Hepatocyte (in vitro differentiated cells): Measurements from ENCODE around the gene GRSF1. TPM values are rescaled to one million over a fixed set of nuclear protein-coding genes. Genes with fewer than 3 reads are reported as not detected.
"Not testable (repeated sequence)": the region's sequence is repeated elsewhere in the genome, so short reads cannot be mapped to it uniquely, and the experiment has no call there.

Experiments
- DNase-seq: peaks from one replicate; pipeline ENCODE4 v3.0.0-alpha.2; 2016; ENCODE audit warnings: low spot score
- H2AFZ ChIP-seq: fragments of 200-600 bp; sonication (generic); 2 replicates; pipeline ENCODE4 v1.6.0; 2016; ENCODE audit warnings: antibody characterized with exemption, mild to moderate bottlenecking
- H3K27ac ChIP-seq: fragments of 200-600 bp; sonication (generic); 2 replicates; pipeline ENCODE4 v1.5.1; 2016; ENCODE audit warnings: mild to moderate bottlenecking
- H3K27me3 ChIP-seq: fragments of 200-600 bp; sonication (generic); 2 replicates; pipeline ENCODE4 v1.6.1; 2016
- H3K36me3 ChIP-seq: fragments of 200-600 bp; sonication (generic); replicated peaks from 2 replicates; pipeline ENCODE4 v1.5.1; 2016; ENCODE audit warnings: low read depth; ENCODE audit not compliant: insufficient read depth
- H3K4me1 ChIP-seq: fragments of 200-600 bp; sonication (generic); 2 replicates; pipeline ENCODE4 v1.5.1; 2016; ENCODE audit warnings: mild to moderate bottlenecking, moderate library complexity; ENCODE audit not compliant: insufficient read depth
- H3K4me2 ChIP-seq: fragments of 200-600 bp; sonication (generic); 2 replicates; pipeline ENCODE4 v1.6.0; 2016
- H3K4me3 ChIP-seq: fragments of 200-600 bp; sonication (generic); 2 replicates; pipeline ENCODE4 v1.5.1; 2016; ENCODE audit warnings: mild to moderate bottlenecking
- H3K79me2 ChIP-seq: fragments of 200-600 bp; sonication (generic); 2 replicates; pipeline ENCODE4 v1.6.0; 2017; ENCODE audit warnings: mild to moderate bottlenecking
- H3K9me2 ChIP-seq: fragments of 200-600 bp; sonication (generic); replicated peaks from 2 replicates; pipeline ENCODE4 v1.6.0; 2017; ENCODE audit warnings: mild to moderate bottlenecking; ENCODE audit not compliant: insufficient read depth
- H3K9me3 ChIP-seq: fragments of 200-600 bp; sonication (generic); 2 replicates; pipeline ENCODE4 v1.5.1; 2016; ENCODE audit warnings: low read depth, mild to moderate bottlenecking
- H4K20me1 ChIP-seq: fragments of 200-600 bp; sonication (generic); 2 replicates; pipeline ENCODE4 v1.6.0; 2016; ENCODE audit warnings: mild to moderate bottlenecking; ENCODE audit not compliant: insufficient read depth, poor library complexity, severe bottlenecking
- CTCF ChIP-seq: fragments of 200-600 bp; sonication (generic); IDR thresholded peaks from 2 replicates; pipeline ENCODE4 v1.5.1; 2016; ENCODE audit warnings: antibody characterized with exemption, mild to moderate bottlenecking; ENCODE audit not compliant: poor library complexity
- EZH2 ChIP-seq: fragments of 200-600 bp; sonication (generic); IDR thresholded peaks from 2 replicates; pipeline ENCODE4 v1.6.1; 2016; ENCODE audit warnings: antibody characterized with exemption, mild to moderate bottlenecking, borderline replicate concordance
- EZH2phosphoT487 ChIP-seq: fragments of 200-600 bp; sonication (generic); IDR thresholded peaks from one replicate; pipeline ENCODE4 v1.6.1; 2018; ENCODE audit warnings: antibody characterized with exemption, mild to moderate bottlenecking, low read depth, moderate library complexity; ENCODE audit not compliant: unreplicated experiment, severe bottlenecking
- WGBS: methylation state at CpG from one replicate; pipeline ENCODE4 v1.1.6; 2016; ENCODE audit warnings: low lambda C conversion rate; ENCODE audit errors: missing lambda C conversion rate; 5-methylcytosine and 5-hydroxymethylcytosine counted together
- polyA plus RNA-seq: library from polyadenylated mRNA; unstranded; fragments of >200 nt; fragmentation: Nextera tagmentation; extraction: Ambion mirVana; gene quantifications from 2 replicates; pipeline ENCODE4 v1.2.1, GENCODE V29; 2016
- total RNA-seq: library from RNA; depleted of rRNA; stranded (reverse); fragments of >200 nt; gene quantifications from 2 replicates; pipeline ENCODE4 v1.2.3, GENCODE V29; 2014

Gene GRSF1
- total and polyA plus RNA-seq, 2 experiments from 2014 or later, result 80.0 to 85.1 TPM

DNA sequence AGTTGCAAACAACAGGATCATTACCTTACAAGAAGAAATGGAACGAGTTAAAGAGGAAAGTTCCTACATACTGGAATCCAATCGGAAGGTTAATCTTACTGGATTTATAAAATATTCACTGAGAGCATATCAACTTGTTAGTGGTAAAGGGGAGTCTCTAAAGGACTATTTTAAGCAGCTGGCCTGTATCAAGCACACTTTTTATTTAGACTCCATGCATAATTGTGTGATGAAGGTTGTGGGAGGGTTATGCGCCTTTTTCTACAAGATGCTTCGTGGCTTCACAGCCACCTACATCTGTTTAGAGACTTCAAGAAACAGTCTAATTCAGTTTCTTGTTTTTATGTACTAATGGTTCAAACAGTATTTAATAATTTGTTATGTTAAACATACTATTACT lies 56.6 kb downstream of the GRSF1 start:
- Histone ChIP-seq H3K27ac (no peak overlapping the region), H2AFZ (no peak overlapping the region), H3K4me1 (no peaks in the 10 kb centered on the region), H3K4me2 (no peak overlapping the region), H3K9me2 (no peaks in the 10 kb centered on the region), H4K20me1 (no peaks in the 10 kb centered on the region), H3K79me2 (no peaks in the 10 kb centered on the region), H3K9me3 (no peaks in the 10 kb centered on the region), H3K36me3 (no peaks in the 10 kb centered on the region), H3K4me3 (no peak overlapping the region), H3K27me3 (no peaks in the 10 kb centered on the region)
- DNase-seq, result no peak
- TF ChIP-seq CTCF (no peak), EZH2phosphoT487 (no peak), EZH2 (no peak)
- 77% methylated on average over 4 of the region's 4 CpGs for WGBS

DNA sequence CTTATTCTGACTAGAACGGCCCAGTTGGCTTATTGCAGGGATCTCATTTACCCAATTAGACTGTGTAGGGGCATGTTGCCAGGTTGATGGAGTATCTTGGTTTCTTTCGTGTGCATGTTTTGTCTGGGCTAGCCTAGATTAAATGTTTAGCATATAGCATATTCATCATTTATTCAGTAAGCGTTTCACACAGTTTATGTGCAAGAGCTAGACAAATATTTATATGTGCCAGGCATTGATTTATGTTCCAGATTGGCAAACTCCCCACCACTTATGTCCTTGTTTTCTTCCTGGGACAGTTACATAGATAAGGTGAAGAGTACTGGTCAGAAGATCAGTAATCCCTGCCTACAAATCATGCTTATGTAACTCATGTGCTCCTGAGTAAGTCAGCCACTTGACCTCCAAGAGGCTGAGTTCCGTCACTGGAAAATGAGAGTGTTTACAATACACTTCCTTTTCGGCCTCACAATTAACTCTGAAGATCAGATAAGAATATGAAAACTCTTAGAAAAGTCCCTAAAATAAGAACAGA lies 60.7 kb downstream of the GRSF1 start:
- Histone ChIP-seq H3K4me2 (no peak overlapping the region), H3K9me2 (no peaks in the 10 kb centered on the region), H2AFZ (no peak overlapping the region), H3K27ac (peak overlapping the region; percentile 1), H3K27me3 (no peaks in the 10 kb centered on the region), H3K9me3 (no peaks in the 10 kb centered on the region), H4K20me1 (no peaks in the 10 kb centered on the region), H3K36me3 (no peaks in the 10 kb centered on the region), H3K4me3 (no peak overlapping the region), H3K79me2 (no peaks in the 10 kb centered on the region), H3K4me1 (no peaks in the 10 kb centered on the region)
- 69% methylated on average over 5 of the region's 5 CpGs for WGBS
- peak; percentile 51 for DNase-seq
- TF ChIP-seq EZH2 (no peak), EZH2phosphoT487 (no peak), CTCF (no peak)

- Histone ChIP-seq H3K4me3 (no peak overlapping the region), H3K4me2 (no peak overlapping the region), H3K9me2 (no peaks in the 10 kb centered on the region), H3K9me3 (no peaks in the 10 kb centered on the region), H3K36me3 (no peaks in the 10 kb centered on the region), H3K79me2 (no peaks in the 10 kb centered on the region), H3K4me1 (no peaks in the 10 kb centered on the region), H2AFZ (no peak overlapping the region), H3K27me3 (no peaks in the 10 kb centered on the region), H3K27ac (no peak overlapping the region), H4K20me1 (no peaks in the 10 kb centered on the region)
- WGBS, result 99% methylated on average over 6 of the region's 6 CpGs
- TF ChIP-seq EZH2phosphoT487 (no peak), CTCF (no peak), EZH2 (no peak)
- no peak for DNase-seq
Observed at GRCh38 chr4:70772929-70773555, 66.6 kb downstream of the GRSF1 start.

- H3K27ac ChIP-seq, H3K79me2 ChIP-seq, H4K20me1 ChIP-seq, H3K9me3 ChIP-seq, H3K27me3 ChIP-seq, H3K4me1 ChIP-seq, DNase-seq, H3K9me2 ChIP-seq, H2AFZ ChIP-seq, H3K4me3 ChIP-seq, H3K4me2 ChIP-seq, H3K36me3 ChIP-seq: not testable (repeated sequence)
- 97% methylated on average over 1 of the region's 1 CpG for WGBS
Observed at GRCh38 chr4:70769396-70769795, 70.3 kb downstream of the GRSF1 start.
